Ovary (tissue), 9 donors: Measurements from ENCODE around the gene ROBO4. TPM values are rescaled to one million over a fixed set of nuclear protein-coding genes. Genes with fewer than 3 reads are reported as not detected.

Experiments used
- DNase-seq, 5 donors: peaks; one replicate each; pipeline ENCODE4 v3.0.0-alpha.2; 2019 to 2020
- H3K27ac ChIP-seq, 2 donors: fragments of 200-600 bp; one replicate each; pipeline versions ENCODE4 v1.5.1 to v1.8.0; 2019 to 2022
- H3K27me3 ChIP-seq: fragments of 200-600 bp; one replicate; pipeline ENCODE4 v1.8.0; 2022
- H3K36me3 ChIP-seq: fragments of 200-600 bp; sonication (generic); one replicate; pipeline ENCODE4 v1.5.1; 2019
- H3K4me1 ChIP-seq: one replicate; pipeline ENCODE4 v1.8.1; 2013; ENCODE audit warnings: mild to moderate bottlenecking, moderate library complexity; ENCODE audit not compliant: insufficient read depth
- H3K4me3 ChIP-seq: fragments of 200-600 bp; sonication (generic); one replicate; pipeline ENCODE4 v1.5.1; 2017
- H3K9me3 ChIP-seq, 2 donors: fragments of 200-600 bp in 1 of 2; sonication (generic) in 1 of 2; one replicate each; pipeline versions ENCODE4 v1.5.1 to v1.8.1; 2013 to 2019; ENCODE audit warnings: mild to moderate bottlenecking in 1 of 2, moderate library complexity in 1 of 2
- EP300 ChIP-seq: sonication (generic); formaldehyde crosslinking; IDR thresholded peaks from one replicate; pipeline ENCODE4 v1.6.1; 2017; ENCODE audit warnings: antibody characterized with exemption
- POLR2A ChIP-seq: fragments of 450-650 bp; IDR thresholded peaks from one replicate; pipeline ENCODE4 v1.6.1; 2017; ENCODE audit warnings: antibody characterized with exemption, mild to moderate bottlenecking, moderate library complexity
- WGBS, 3 donors: extraction: QIAGEN DNeasy Blood & Tissue Kit in 1 of 3; methylation state at CpG; one replicate each; pipeline versions ENCODE4 v1.1.5 to v1.1.7; 2013 to 2017; 5-methylcytosine and 5-hydroxymethylcytosine counted together
- intact Hi-C, 4 donors: fragments of 100-400 bp; cut with DNase I; formaldehyde crosslinking; loops; one replicate each; pipeline versions ENCODE4 v1.11.0 to v1.15.1; 2022 to 2023
- polyA plus RNA-seq, 2 donors: library from polyadenylated mRNA; stranded (reverse); fragments of 200-250 nt in 1 of 2; fragments of 350-450 nt in 1 of 2; fragmentation: Illumina TruSeq in 1 of 2; extraction: RNeasy Lipid Tissue Mini Kit (QIAGEN cat#74804) in 1 of 2; gene quantifications; one replicate each; pipeline ENCODE4 v1.2.3, GENCODE V29; 2013 to 2014
- total RNA-seq, 7 donors: library from RNA; depleted of rRNA in 2 of 7; stranded (reverse); fragments of >200 nt in 2 of 7; fragmentation: NEBNext Ultra II Directional in 3 of 7; extraction: Animal tissue kit (Norgen Biotek cat#: 25700) in 3 of 7; gene quantifications; one replicate each; pipeline versions ENCODE4 v1.1.0 to v1.2.4, GENCODE V29; 2016 to 2023
- TF ChIP-seq, protein P1 (sequence below), 3 donors: fragments of 450-650 bp in 2 of 3; fragments of 200-600 bp in 1 of 3; IDR thresholded peaks; one replicate each; pipeline versions ENCODE4 v1.5.1 to v1.8.0; 2016 to 2022; ENCODE audit warnings: antibody characterized with exemption in 3 of 3, mild to moderate bottlenecking in 1 of 3
- donor health status: DM: no; HTN: no; CAD: no; lungs with moderate emphysema.
- donor health status: DM: no; HTN: no; CAD: no.
- donor health status: Bipolar disorder and iron deficiency.
- donor health status: DM: yes; HTN: yes; CAD: no.
- donor health status: DM: no; HTN: no; CAD: no.
- donor health status: DM: yes; HTN: yes; CAD: no.

The ROBO4 gene
- total and polyA plus RNA-seq, 9 donors: 5.9 to 22.0 (median 10.0) TPM

DNA sequence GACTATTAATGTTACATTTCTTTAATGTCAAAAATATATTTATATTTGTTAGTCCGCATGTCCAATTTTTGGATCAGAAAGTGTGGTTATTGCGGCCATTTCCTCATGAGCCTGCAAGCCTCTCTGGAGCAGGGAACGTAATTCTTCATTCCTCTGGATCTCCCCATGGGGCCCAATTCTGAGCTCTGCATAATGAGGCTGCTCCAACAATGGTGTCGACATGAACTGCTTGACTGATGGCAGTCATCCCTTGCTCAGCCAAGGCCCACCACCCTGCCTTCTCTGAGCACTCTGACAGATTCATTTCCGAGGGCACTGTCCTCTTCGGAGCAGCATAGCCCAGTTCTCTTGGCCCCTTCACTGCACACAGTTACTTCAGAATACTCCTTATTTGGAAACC, 41.3 kb upstream of the ROBO4 start:
- WGBS, 3 donors: 70 to 77% (median 72%) methylated on average over 6 of the region's 6 CpGs
- Histone ChIP-seq H3K4me1 (no peaks in the 10 kb centered on the region), H3K36me3 (no peaks in the 10 kb centered on the region), H3K4me3 (no peak overlapping the region), H3K27me3 (no peaks in the 10 kb centered on the region), H3K9me3 (no peaks in the 10 kb centered on the region), H3K27ac (no peak overlapping the region)
- TF ChIP-seq, protein P1, sequence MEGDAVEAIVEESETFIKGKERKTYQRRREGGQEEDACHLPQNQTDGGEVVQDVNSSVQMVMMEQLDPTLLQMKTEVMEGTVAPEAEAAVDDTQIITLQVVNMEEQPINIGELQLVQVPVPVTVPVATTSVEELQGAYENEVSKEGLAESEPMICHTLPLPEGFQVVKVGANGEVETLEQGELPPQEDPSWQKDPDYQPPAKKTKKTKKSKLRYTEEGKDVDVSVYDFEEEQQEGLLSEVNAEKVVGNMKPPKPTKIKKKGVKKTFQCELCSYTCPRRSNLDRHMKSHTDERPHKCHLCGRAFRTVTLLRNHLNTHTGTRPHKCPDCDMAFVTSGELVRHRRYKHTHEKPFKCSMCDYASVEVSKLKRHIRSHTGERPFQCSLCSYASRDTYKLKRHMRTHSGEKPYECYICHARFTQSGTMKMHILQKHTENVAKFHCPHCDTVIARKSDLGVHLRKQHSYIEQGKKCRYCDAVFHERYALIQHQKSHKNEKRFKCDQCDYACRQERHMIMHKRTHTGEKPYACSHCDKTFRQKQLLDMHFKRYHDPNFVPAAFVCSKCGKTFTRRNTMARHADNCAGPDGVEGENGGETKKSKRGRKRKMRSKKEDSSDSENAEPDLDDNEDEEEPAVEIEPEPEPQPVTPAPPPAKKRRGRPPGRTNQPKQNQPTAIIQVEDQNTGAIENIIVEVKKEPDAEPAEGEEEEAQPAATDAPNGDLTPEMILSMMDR (IDR thresholded peaks at IDR 0.05): no peak
- TF ChIP-seq EP300: no peak
- TF ChIP-seq POLR2A: no peak
- no peak for DNase-seq
- intact Hi-C loops: no loop called here

DNA sequence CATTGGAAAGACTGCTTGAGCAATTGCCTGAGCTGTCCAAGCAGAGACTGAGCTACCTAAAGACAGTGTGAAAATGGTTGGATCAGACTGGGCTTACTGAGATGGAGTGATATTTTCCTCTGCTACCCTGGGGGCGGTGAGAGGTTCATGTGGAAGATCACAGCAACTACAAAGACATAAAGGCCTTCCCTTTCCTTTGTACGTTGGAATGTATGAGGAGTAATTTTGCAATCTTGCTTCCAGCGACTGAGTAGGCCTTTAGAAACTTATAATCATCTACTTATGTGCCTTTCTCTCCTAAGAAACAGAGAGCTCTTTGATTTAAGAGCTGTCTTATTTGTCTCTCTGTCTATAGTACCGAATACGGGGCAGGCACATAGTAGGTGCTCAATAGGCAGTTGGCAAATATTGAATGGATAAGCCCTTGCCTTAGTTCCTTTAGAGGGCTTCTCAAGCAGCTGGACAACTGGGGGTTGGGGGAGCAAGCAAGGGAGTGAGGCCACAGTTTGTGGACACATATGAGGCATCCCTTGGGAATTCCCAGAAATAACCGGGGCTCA, 40.6 kb upstream of the ROBO4 start:
- H3K4me3 ChIP-seq: no peak overlapping the region
- H3K36me3 ChIP-seq: no peaks in the 10 kb centered on the region
- H3K27ac ChIP-seq: no peak overlapping the region
- no peaks in the 10 kb centered on the region for H3K27me3 ChIP-seq
- H3K4me1 ChIP-seq: no peaks in the 10 kb centered on the region
- TF ChIP-seq, protein P1 (IDR thresholded peaks at IDR 0.05): no peak
- TF ChIP-seq POLR2A (no peak), EP300 (no peak)
- intact Hi-C loops: no loop called here
- WGBS, 3 donors: 74 to 78% (median 77%) methylated on average over 6 of the region's 6 CpGs
- no peak for DNase-seq
- H3K9me3 ChIP-seq: no peaks in the 10 kb centered on the region

DNA sequence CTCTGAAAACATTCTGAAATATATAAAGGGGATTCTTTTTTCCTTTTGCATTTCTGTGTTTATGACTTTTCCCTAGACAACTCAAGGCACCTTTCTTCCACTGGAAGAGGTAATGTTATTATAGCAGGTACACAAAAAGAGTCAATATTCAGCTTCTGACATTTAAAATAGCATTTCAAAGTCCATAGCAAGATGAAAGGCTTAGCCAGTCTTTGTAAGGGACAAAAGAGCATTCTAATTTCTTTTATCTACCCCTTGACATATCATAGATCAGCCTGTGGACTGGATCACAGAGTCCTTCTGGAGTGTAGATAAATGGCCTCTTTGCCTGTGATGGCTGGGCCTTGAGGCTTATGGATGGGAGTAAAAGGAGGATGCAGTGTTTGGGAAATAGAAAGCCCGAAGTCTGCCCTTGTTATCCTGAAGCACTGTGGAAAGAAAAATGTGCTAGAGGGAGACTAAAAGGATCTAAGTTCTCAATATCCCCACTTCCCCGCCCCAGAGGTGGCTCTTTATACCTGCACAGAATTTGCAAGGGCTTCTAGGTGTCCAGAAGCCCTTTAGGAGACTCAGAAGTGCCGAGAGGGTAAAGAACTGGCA, 39.8 kb upstream of the ROBO4 start:
- Histone ChIP-seq H3K36me3 (no peaks in the 10 kb centered on the region), H3K9me3 (no peaks in the 10 kb centered on the region), H3K27ac (no peak overlapping the region), H3K4me3 (no peak overlapping the region), H3K4me1 (no peaks in the 10 kb centered on the region), H3K27me3 (no peaks in the 10 kb centered on the region)
- intact Hi-C loops: no loop called here
- WGBS, 3 donors: 69 to 76% (median 75%) methylated on average over 3 of the region's 3 CpGs
- TF ChIP-seq, protein P1 (IDR thresholded peaks at IDR 0.05): no peak
- TF ChIP-seq EP300 (no peak), POLR2A (no peak)
- DNase-seq: no peak

DNA sequence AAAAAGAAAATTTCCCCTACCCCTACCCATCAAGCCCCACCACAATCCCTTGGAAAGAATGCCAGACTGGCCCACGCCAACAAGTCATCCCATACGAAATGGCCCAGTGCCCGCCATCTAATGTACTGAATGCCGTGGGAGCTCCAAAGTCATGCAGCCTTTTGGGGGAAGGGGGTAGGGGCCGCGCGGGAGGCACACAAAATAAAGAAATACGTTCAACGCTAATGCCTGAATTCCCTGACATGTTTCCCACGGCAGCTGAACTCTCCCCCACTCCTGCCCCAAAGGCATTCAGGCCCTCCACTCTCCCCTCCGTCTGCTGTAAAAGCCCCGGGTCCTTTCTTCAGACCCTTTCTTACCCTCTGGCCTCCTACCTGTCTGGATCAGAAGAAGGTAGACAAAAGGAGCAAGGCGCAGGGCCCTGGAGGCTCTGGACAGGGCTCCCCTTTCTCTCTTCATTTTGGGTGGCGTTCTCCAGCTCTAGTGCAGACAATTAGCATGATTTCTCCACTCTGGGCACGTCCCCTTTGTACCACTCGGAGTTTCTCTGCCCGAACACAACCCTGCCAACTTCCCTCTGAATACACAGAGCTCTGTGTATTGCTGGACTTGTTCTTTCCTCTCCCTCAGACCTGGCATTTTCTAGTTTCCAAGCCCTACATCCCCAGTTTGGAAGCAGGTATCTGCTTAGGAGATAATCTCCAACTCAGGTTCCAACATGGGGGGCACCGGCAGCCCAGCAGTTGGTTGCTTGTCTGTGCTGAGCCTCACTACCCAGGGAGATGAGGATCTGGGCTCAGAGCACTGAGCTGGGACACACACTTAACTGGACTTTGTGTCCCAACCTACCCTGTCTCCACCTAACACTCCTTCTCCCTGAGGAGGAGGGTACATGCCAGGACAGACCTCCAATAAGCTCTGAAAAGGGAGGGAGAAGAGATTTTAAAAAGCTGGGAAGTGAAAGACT, 38.2 kb upstream of the ROBO4 start, which contains the start of gene HEPACAM:
Gene HEPACAM (minus strand): TSS at position 500 of the 967 bp plus-strand sequence. CDS start 41 bp downstream, at position 459.
- no peaks in the 10 kb centered on the region for H3K27me3 ChIP-seq
- intact Hi-C loops: no loop called here
- no peak for TF ChIP-seq POLR2A
- TF ChIP-seq, protein P1 (IDR thresholded peaks at IDR 0.05): no peak
- TF ChIP-seq EP300: no peak
- no peak within 1 kb of the TSS for H3K27ac ChIP-seq
- no peak for DNase-seq
- no peaks in the 10 kb centered on the region for H3K4me1 ChIP-seq
- no peaks in the 10 kb centered on the region for H3K36me3 ChIP-seq
- 68 to 70% (median 69%) methylated on average over 18 of the region's 18 CpGs for WGBS, 3 donors
- no peaks in the 10 kb centered on the region for H3K9me3 ChIP-seq
- H3K4me3 ChIP-seq: no peak within 1 kb of the TSS
